ENCODE data around the gene PDGFD. TPM values are rescaled to one million over a fixed set of nuclear protein-coding genes. Genes with fewer than 3 reads are reported as not detected.

PDGFD gene
- total RNA-seq, 1 donor from 2014 or later, result 3.9 TPM

DNA sequence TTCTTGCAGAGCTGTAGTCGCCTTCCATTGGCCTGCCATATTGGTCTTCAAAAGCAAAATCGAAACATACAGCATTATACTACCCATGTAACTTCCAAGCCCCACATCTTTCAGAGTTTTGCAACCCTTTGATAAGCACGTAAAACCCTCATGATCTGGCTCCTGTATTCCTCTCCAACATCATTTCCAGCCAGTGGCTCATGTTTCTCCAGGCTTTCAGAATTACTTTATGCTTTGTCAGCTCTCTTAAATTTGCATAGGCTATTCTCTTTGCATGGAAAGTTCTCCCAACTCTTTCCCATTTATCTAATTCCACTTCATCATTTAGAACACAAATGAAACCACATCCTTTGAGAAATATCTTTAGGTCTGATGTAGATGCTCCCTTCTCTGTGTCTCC is 195.3 kb downstream of the PDGFD start:
- intact Hi-C loops (cut with DNase I), result no loop called here
- no peak overlapping the region for H3K4me3 ChIP-seq
- H3K27me3 ChIP-seq (ENCODE audit: low read depth), result no peaks in the 10 kb centered on the region
- no peak for DNase-seq
- no peaks in the 10 kb centered on the region for H3K36me3 ChIP-seq
- no peaks in the 10 kb centered on the region for H3K9me3 ChIP-seq
- H3K27ac ChIP-seq, result no peak overlapping the region
- H3K4me1 ChIP-seq, result no peaks in the 10 kb centered on the region
- TF ChIP-seq, protein P1, sequence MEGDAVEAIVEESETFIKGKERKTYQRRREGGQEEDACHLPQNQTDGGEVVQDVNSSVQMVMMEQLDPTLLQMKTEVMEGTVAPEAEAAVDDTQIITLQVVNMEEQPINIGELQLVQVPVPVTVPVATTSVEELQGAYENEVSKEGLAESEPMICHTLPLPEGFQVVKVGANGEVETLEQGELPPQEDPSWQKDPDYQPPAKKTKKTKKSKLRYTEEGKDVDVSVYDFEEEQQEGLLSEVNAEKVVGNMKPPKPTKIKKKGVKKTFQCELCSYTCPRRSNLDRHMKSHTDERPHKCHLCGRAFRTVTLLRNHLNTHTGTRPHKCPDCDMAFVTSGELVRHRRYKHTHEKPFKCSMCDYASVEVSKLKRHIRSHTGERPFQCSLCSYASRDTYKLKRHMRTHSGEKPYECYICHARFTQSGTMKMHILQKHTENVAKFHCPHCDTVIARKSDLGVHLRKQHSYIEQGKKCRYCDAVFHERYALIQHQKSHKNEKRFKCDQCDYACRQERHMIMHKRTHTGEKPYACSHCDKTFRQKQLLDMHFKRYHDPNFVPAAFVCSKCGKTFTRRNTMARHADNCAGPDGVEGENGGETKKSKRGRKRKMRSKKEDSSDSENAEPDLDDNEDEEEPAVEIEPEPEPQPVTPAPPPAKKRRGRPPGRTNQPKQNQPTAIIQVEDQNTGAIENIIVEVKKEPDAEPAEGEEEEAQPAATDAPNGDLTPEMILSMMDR (IDR thresholded peaks at IDR 0.05), result no peak
- no peak for ATAC-seq

DNA sequence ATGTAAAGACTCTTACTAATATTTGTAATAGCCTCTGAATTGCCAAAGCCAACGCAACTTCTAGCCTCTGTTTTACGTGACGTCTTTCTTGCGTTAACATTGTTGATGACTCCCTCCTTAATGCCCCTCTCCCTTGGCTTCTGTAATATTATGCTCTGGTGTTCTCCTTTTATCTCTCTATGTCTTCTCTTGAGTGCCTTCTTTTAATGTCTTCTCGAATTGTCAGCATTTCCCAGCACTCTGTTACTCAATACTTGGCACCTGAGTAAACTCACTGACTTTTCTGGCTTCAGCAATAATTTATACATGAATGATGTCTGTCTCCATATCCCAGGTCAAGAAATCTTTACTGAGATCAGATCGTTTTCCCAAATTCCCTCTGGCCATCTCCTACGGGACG is 196.0 kb downstream of the PDGFD start:
- ATAC-seq, result no peak
- Histone ChIP-seq H3K4me3 (no peak overlapping the region), H3K4me1 (no peaks in the 10 kb centered on the region), H3K36me3 (no peaks in the 10 kb centered on the region), H3K27ac (no peak overlapping the region), H3K9me3 (no peaks in the 10 kb centered on the region), H3K27me3 (ENCODE audit: low read depth) (no peaks in the 10 kb centered on the region)
- intact Hi-C loops (cut with DNase I), result no loop called here
- TF ChIP-seq, protein P1 (IDR thresholded peaks at IDR 0.05), result no peak
- no peak for DNase-seq

DNA sequence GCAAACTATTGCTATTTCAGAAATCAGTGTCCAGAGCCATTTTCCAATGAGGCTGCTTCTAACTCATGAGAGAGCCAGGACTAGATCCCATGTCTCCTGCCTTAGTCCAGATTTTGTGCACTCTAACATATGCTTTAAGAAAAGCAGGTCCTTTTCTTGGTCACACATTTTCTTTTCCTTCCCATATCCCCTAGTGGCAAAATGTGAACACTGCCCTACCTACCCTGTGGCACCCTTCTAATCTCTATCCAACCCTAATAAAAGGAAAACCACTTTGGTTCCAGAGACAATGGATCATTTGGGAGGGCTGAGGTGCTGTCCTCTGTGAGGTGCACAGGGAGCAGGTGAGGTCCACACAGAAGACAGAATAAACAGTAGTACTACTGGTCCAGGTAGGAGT is 199.6 kb downstream of the PDGFD start:
- intact Hi-C loops (cut with DNase I), result no loop called here
- no peaks in the 10 kb centered on the region for H3K9me3 ChIP-seq
- no peaks in the 10 kb centered on the region for H3K27me3 ChIP-seq (ENCODE audit: low read depth)
- DNase-seq (no peak), ATAC-seq (no peak)
- no peak overlapping the region for H3K4me3 ChIP-seq
- H3K36me3 ChIP-seq, result no peaks in the 10 kb centered on the region
- no peak overlapping the region for H3K27ac ChIP-seq
- TF ChIP-seq, protein P1 (IDR thresholded peaks at IDR 0.05), result no peak
- no peaks in the 10 kb centered on the region for H3K4me1 ChIP-seq

DNA sequence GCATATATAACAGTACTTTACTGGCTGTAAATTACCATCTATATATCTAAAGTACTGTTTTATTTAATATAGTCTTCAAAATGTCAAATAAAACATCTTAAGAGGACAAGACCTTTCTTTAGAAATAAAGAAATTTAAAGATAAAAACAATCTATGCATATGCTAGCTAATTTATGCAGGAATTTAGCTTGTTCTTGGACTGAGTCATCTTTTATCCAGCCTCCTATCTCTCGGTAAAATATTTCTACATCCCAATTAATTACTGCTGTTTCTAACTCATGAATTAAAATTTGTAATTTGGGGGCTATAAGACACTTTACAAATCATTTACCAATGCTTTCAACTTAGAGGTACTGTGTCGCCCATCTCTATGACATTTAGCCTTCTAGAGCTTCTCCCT is 200.3 kb downstream of the PDGFD start:
- Histone ChIP-seq H3K4me3 (no peak overlapping the region), H3K36me3 (no peaks in the 10 kb centered on the region), H3K27me3 (ENCODE audit: low read depth) (no peaks in the 10 kb centered on the region), H3K27ac (no peak overlapping the region), H3K9me3 (no peaks in the 10 kb centered on the region), H3K4me1 (no peaks in the 10 kb centered on the region)
- no peak for DNase-seq
- intact Hi-C loops (cut with DNase I), result no loop called here
- no peak for ATAC-seq
- TF ChIP-seq, protein P1 (IDR thresholded peaks at IDR 0.05), result no peak

DNA sequence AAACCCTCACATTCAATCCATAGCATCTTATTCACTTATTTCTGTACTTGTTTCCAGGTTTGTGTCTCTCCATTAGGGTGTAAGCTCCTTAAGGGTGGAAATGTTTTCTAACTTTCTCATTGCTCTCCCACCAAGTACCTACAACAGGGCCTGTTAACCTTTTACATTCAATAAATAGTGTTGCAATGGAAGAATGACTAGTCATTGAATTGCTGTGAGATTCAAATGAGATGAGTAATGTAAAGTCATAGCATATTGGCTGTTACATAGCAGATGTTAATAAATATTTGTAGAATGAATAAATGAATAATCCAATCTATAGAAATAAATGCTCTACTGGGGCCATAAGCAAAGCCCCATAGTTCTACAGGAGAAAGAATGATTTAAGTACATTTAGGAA is 202.9 kb downstream of the PDGFD start:
- Histone ChIP-seq H3K27me3 (ENCODE audit: low read depth) (no peaks in the 10 kb centered on the region), H3K36me3 (no peaks in the 10 kb centered on the region), H3K9me3 (no peaks in the 10 kb centered on the region), H3K4me3 (no peak overlapping the region), H3K4me1 (no peaks in the 10 kb centered on the region), H3K27ac (no peak overlapping the region)
- TF ChIP-seq, protein P1 (IDR thresholded peaks at IDR 0.05), result no peak
- no peak for DNase-seq
- intact Hi-C loops (cut with DNase I), result no loop called here
- no peak for ATAC-seq

DNA sequence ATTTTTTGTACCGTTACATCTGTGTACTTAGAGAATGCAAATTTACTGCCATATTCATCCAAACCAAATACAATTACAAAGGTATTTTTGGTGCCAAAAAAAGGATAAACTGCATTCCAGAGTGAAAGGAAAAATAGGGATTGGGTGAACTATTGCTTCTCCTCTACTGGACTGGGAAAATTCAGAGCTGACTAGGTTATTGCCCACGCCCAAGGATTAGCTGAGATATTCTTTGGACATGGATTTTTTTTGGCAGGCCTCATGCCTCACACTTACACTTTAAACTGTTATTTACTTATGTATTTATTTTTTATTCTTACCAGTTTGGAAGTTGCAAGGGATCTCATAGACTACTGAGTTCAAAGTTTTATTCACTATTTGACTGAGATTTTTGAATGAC is 203.8 kb downstream of the PDGFD start:
- no peak for DNase-seq
- H3K4me1 ChIP-seq, result no peaks in the 10 kb centered on the region
- TF ChIP-seq, protein P1 (IDR thresholded peaks at IDR 0.05), result no peak
- no peaks in the 10 kb centered on the region for H3K36me3 ChIP-seq
- H3K4me3 ChIP-seq, result no peak overlapping the region
- H3K27ac ChIP-seq, result no peak overlapping the region
- no peaks in the 10 kb centered on the region for H3K9me3 ChIP-seq
- H3K27me3 ChIP-seq (ENCODE audit: low read depth), result no peaks in the 10 kb centered on the region
- ATAC-seq, result no peak
- intact Hi-C loops (cut with DNase I), result no loop called here

Measured in lower lobe of right lung (tissue), 2 donors.